Epithelial cell of proximal tubule (primary cell): ENCODE measurements around the gene WDPCP. TPM values are rescaled to one million over a fixed set of nuclear protein-coding genes. Genes with fewer than 3 reads are reported as not detected.
"Not testable (repeated sequence)": the region's sequence is repeated elsewhere in the genome, so short reads cannot be mapped to it uniquely, and the experiment has no call there.

Source experiments
- DNase-seq: peaks from one replicate; pipeline ENCODE4 v3.0.0-alpha.2; 2011; ENCODE audit warnings: low read depth
- H3K4me3 ChIP-seq: 2 replicates; pipeline ENCODE4 v1.5.1; 2011; ENCODE audit warnings: low read depth, mild to moderate bottlenecking, low read length
- total RNA-seq: library from RNA; depleted of rRNA; stranded (reverse); fragments of >200 nt; gene quantifications from 2 replicates; pipeline ENCODE4 v1.2.3, GENCODE V29; 2015
- TF ChIP-seq, protein P1 (sequence below): conservative IDR thresholded peaks from 2 replicates; pipeline ENCODE4 v1.5.1; 2012; ENCODE audit warnings: low read depth, mild to moderate bottlenecking, low read length

Gene WDPCP
- total RNA-seq, 1 donor from 2014 or later: 1.6 TPM

DNA sequence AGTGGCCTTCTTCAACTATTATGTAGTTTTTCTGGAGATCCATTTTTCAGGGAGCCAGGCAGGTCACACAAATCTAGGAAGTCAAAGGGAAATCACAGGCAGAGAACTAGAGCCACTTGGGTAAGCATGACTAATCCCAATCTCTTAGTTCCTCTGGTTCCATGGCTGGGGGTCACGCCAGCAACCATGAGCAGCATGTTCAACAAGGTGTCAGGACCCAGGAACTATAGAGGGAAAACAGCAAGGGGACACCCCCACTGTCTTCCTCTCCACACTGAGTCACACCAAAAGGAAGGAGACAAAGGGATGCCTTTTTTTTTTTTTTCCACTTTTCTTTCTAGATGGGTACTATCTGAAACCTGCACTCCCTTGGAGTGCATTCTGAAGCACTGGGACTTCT is 286.8 kb downstream of the WDPCP start:
- TF ChIP-seq, protein P1, sequence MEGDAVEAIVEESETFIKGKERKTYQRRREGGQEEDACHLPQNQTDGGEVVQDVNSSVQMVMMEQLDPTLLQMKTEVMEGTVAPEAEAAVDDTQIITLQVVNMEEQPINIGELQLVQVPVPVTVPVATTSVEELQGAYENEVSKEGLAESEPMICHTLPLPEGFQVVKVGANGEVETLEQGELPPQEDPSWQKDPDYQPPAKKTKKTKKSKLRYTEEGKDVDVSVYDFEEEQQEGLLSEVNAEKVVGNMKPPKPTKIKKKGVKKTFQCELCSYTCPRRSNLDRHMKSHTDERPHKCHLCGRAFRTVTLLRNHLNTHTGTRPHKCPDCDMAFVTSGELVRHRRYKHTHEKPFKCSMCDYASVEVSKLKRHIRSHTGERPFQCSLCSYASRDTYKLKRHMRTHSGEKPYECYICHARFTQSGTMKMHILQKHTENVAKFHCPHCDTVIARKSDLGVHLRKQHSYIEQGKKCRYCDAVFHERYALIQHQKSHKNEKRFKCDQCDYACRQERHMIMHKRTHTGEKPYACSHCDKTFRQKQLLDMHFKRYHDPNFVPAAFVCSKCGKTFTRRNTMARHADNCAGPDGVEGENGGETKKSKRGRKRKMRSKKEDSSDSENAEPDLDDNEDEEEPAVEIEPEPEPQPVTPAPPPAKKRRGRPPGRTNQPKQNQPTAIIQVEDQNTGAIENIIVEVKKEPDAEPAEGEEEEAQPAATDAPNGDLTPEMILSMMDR: no peak
- no peak overlapping the region for H3K4me3 ChIP-seq
- no peak for DNase-seq

DNA sequence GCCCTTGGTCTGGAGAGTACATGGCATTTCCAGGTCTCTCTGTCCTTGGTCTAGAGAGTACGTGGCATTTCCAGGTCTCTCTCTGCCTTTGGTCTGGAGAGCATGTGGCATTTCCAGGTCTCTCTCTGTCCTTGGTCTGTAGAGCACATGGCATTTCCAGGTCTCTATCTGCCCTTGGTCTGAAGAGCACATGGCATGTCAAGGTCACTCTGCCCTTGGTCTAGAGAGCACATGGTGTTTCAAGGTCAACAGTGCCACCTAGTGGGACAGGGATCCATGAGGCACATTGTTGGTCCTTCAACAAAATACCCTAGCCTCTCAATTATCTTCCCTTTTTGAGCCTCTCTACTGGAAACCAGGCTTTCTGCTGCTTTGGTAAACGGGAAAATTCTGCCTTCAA is 287.4 kb downstream of the WDPCP start:
- no peak for DNase-seq
- H3K4me3 ChIP-seq: no peak overlapping the region
- TF ChIP-seq, protein P1: no peak

DNA sequence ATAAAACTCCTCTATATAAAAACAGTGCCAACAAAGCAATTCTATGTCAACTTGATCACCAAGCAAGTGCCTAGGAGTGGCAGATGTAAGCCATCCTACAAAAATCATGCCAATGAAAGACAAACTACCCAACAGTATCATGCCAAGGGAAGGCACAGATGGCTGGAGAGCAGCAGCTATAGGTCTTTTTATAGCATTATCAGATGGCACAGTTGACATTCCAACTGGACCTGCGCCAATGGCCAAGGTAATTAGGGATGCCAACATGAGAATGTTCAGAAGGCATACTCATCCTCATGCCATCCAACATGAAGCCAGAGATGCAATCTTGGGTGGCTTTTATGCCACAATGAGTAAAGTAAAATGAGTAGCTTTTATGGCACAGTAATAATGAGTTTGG is 300.3 kb downstream of the WDPCP start:
- TF ChIP-seq, protein P1: no peak
- no peak overlapping the region for H3K4me3 ChIP-seq
- no peak for DNase-seq

DNA sequence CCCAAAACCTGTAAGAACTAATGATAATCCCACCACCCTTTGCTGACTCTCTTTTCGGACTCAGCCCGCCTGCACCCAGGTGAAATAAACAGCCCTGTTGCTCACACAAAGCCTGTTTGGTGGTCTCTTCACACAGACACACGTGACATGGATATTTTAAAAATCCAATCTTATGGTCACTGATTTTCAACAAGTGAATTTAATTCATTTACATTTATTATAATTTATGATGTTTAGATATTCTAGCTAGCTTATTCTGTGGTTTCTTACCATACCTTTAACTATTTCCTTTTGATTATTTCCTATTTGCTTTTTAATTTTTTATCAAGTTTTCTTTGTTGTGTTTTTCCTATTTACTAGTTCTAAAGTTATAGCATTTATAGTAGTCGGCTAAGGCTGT is 301.8 kb downstream of the WDPCP start:
- not testable (repeated sequence) for DNase-seq, H3K4me3 ChIP-seq

DNA sequence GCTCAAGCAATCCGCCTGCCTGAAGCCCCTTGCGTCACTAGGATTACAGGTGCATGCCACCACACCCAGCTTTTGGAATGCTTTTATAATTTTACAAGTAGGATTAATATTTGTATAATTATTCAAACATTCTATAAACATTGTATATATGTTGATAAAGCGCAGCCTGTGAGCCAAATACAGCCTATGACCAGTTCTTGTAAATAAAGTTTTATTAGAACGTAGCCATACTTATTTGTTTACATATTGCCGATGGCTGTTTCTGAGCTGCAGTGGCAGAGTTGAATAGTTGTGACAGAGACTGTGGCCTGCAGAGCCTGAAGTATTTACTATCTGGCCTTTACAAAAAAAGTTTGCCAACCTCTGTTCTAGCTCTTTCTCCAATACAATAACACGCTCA is 305.0 kb downstream of the WDPCP start:
- DNase-seq: no peak

DNA sequence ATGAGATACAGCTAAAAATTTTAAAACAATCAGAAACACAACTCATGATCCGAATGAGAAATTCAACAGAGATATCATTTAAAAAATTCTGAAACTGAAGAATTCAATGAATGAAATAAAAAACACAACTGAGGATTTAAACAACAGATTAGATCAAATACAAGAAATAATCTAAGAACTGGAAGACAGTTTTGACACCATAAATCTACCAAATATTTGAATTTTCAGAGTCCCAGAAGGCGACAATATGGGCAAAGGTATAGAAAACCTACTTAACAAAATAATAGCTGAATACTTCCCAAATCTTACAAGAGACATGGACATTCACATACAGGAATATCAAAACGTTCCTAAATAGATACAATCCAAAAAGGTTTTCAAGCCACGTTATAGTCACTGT is 315.7 kb downstream of the WDPCP start:
- TF ChIP-seq, protein P1: no peak
- no peak overlapping the region for H3K4me3 ChIP-seq
- DNase-seq: no peak

More for the DNA sequence above, 305.0 kb downstream of the WDPCP start:
- TF ChIP-seq, protein P1: no peak
- no peak overlapping the region for H3K4me3 ChIP-seq

DNA sequence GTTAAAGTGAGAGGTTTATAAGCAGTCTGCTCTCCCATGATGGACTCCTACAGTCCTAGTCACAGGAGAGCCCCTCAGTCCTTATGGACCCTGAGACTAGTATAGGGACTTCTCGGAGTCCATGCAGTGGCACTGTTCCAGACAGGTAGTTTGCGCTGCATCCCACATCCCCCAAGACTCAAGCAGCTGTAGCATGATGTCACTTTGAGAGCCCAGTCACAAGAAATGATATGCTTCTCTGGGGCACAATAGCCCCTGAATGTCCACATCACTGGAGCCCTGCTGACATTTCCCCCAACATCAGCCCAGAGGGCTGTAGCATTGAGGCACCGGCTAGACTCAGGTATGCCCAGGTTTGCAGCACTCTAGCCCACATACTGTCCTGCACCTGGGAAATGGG is 317.6 kb downstream of the WDPCP start:
- no peak for DNase-seq
- TF ChIP-seq, protein P1: no peak
- H3K4me3 ChIP-seq: no peak overlapping the region

DNA sequence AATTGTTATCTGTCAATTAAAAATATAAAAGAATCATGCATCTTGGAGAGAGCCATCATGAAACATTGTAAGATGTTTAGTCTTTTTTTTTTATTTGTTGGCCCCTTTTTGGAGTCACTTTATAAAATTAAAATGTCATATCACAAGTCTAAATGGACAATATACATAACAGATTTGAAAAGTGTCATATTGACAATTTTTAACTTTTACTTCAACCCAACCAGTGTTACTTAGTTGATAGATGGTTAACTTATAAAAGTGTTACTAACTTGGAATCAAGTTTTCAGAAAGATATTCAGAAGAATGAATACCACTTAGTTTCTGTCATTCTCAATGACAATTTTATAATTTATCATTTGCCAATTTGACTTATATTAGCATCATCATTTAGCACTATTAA is 319.3 kb downstream of the WDPCP start:
- no peak overlapping the region for H3K4me3 ChIP-seq
- TF ChIP-seq, protein P1: no peak

More for the DNA sequence above, 319.3 kb downstream of the WDPCP start:
- DNase-seq: no peak
